CD14-positive monocyte (primary cell): Measurements from ENCODE around the gene TSHZ2. TPM values are rescaled to one million over a fixed set of nuclear protein-coding genes. Genes with fewer than 3 reads are reported as not detected.

Experiments used
- DNase-seq, 3 donors: peaks; one replicate each; pipeline ENCODE4 v3.0.0-alpha.2; 2011 to 2022
- H2AFZ ChIP-seq: 2 replicates; pipeline ENCODE4 v1.6.0; 2012; ENCODE audit warnings: mild to moderate bottlenecking, low read depth, low read length, inconsistent platforms; ENCODE audit not compliant: insufficient read depth, poor library complexity, severe bottlenecking
- H3K27ac ChIP-seq, 2 donors: 1 replicate in 1 of 2; 2 replicates in 1 of 2; pipeline ENCODE4 v1.5.1; 2012 to 2013; ENCODE audit warnings: low read length in 2 of 2, control low read depth in 1 of 2, inconsistent platforms in 1 of 2, low read depth in 1 of 2, mild to moderate bottlenecking in 1 of 2
- H3K27me3 ChIP-seq, 2 donors: one replicate each; pipeline versions ENCODE4 v1.6.0 to v1.6.1; 2011 to 2013; ENCODE audit warnings: low read length in 2 of 2; ENCODE audit not compliant: control insufficient read depth in 2 of 2, insufficient read depth in 2 of 2
- H3K36me3 ChIP-seq, 2 donors: replicated peaks in 1 of 2; 1 replicate in 1 of 2; 2 replicates in 1 of 2; pipeline versions ENCODE4 v1.5.1 to v1.6.1; 2012 to 2013; ENCODE audit warnings: low read length in 2 of 2, control low read depth in 1 of 2, inconsistent platforms in 1 of 2, mild to moderate bottlenecking in 1 of 2; ENCODE audit not compliant: insufficient read depth in 2 of 2, control insufficient read depth in 1 of 2
- H3K4me1 ChIP-seq, 2 donors: 1 replicate in 1 of 2; 2 replicates in 1 of 2; pipeline versions ENCODE4 v1.5.1 to v1.6.1; 2012 to 2013; ENCODE audit warnings: low read length in 2 of 2, control low read depth in 1 of 2, inconsistent platforms in 1 of 2, mild to moderate bottlenecking in 1 of 2, moderate library complexity in 1 of 2; ENCODE audit not compliant: insufficient read depth in 2 of 2, control insufficient read depth in 1 of 2
- H3K4me2 ChIP-seq: replicated peaks from 2 replicates; pipeline ENCODE3; 2012; ENCODE audit warnings: low read length, moderate library complexity, mild to moderate bottlenecking; ENCODE audit not compliant: poor library complexity, severe bottlenecking; ENCODE audit errors: extremely low read depth
- H3K4me3 ChIP-seq, 3 experiments: fragments of 200-600 bp in 1 of 3; sonication (generic) in 1 of 3; replicated peaks in 1 of 3; 1 replicate in 2 of 3; 2 replicates in 1 of 3; pipeline ENCODE4 v1.5.1; 2011 to 2013; ENCODE audit warnings: low read length in 3 of 3, mild to moderate bottlenecking in 3 of 3, control low read depth in 2 of 3, low read depth in 2 of 3, inconsistent platforms in 1 of 3, moderate library complexity in 1 of 3
- H3K79me2 ChIP-seq: 2 replicates; pipeline ENCODE4 v1.6.0; 2012; ENCODE audit warnings: mild to moderate bottlenecking, control low read depth, inconsistent platforms, low read length, moderate library complexity; ENCODE audit not compliant: insufficient read depth
- H3K9ac ChIP-seq: 2 replicates; pipeline ENCODE4 v1.6.0; 2017; ENCODE audit warnings: low read length, mild to moderate bottlenecking; ENCODE audit not compliant: insufficient read depth, poor library complexity, severe bottlenecking
- H3K9me3 ChIP-seq, 2 donors: replicated peaks in 1 of 2; 1 replicate in 1 of 2; 2 replicates in 1 of 2; pipeline versions ENCODE4 v1.5.1 to v1.6.1; 2012 to 2013; ENCODE audit warnings: low read length in 2 of 2, control low read depth in 1 of 2; ENCODE audit not compliant: control insufficient read depth in 1 of 2, insufficient read depth in 1 of 2
- H4K20me1 ChIP-seq: 2 replicates; pipeline ENCODE4 v1.6.0; 2012; ENCODE audit warnings: mild to moderate bottlenecking, low read length, control low read depth, moderate library complexity; ENCODE audit not compliant: insufficient read depth
- H3K27ac Mint-ChIP-seq, 7 donors: one replicate each; pipeline ENCODE4 v1.8.0; 2020; ENCODE audit warnings: mild to moderate bottlenecking in 7 of 7, mixed read lengths in 7 of 7, moderate library complexity in 6 of 7, inconsistent platforms in 2 of 7
- H3K27me3 Mint-ChIP-seq, 3 donors: one replicate each; pipeline ENCODE4 v1.8.0; 2021 to 2022; ENCODE audit warnings: low read depth in 3 of 3, mild to moderate bottlenecking in 3 of 3, mixed read lengths in 3 of 3, moderate library complexity in 3 of 3, inconsistent platforms in 1 of 3
- H3K36me3 Mint-ChIP-seq, 2 donors: one replicate each; pipeline ENCODE4 v1.8.0; 2020; ENCODE audit warnings: mixed read lengths in 2 of 2, inconsistent platforms in 1 of 2, mild to moderate bottlenecking in 1 of 2
- H3K4me1 Mint-ChIP-seq: one replicate; pipeline ENCODE4 v1.8.0; 2020; ENCODE audit warnings: mild to moderate bottlenecking, mixed read lengths
- H3K4me3 Mint-ChIP-seq, 2 donors: one replicate each; pipeline ENCODE4 v1.8.0; 2020; ENCODE audit warnings: mild to moderate bottlenecking in 2 of 2, mixed read lengths in 2 of 2, moderate library complexity in 1 of 2
- H3K9me3 Mint-ChIP-seq, 7 donors: one replicate each; pipeline ENCODE4 v1.8.0; 2020 to 2022; ENCODE audit warnings: mixed read lengths in 7 of 7, mild to moderate bottlenecking in 6 of 7, moderate library complexity in 6 of 7, inconsistent platforms in 2 of 7
- CTCF ChIP-seq: fragments of 200-600 bp; IDR thresholded peaks from one replicate; pipeline ENCODE4 v1.8.0; 2022; ENCODE audit warnings: antibody characterized with exemption, mild to moderate bottlenecking
- WGBS: methylation state at CpG from one replicate; pipeline ENCODE4 v1.1.5; 2013; ENCODE audit warnings: missing lambda C conversion rate; ENCODE audit not compliant: insufficient coverage; 5-methylcytosine and 5-hydroxymethylcytosine counted together
- intact Hi-C, 2 donors: fragments of 100-400 bp; cut with micrococcal nuclease; formaldehyde crosslinking; loops; one replicate each; pipeline versions ENCODE4 v1.15.0 to v1.15.1; 2023
- polyA plus RNA-seq, 3 donors: library from polyadenylated mRNA; depleted of rRNA in 1 of 3; unstranded in 2 of 3; stranded (reverse) in 1 of 3; fragments of 300-500 nt in 2 of 3; fragments of >200 nt in 1 of 3; fragmentation: Illumina TruSeq in 2 of 3; gene quantifications; 1 replicate in 2 of 3; 2 replicates in 1 of 3; pipeline ENCODE4 v1.2.3, GENCODE V29; 2012 to 2021

Gene TSHZ2
- polyA plus RNA-seq, 3 donors: not detected

- Mint-ChIP-seq H3K36me3 (no peaks in the 10 kb centered on the region), H3K27me3 (peaks cover 4 to 13% (median 8%) of the 10 kb centered on the region in 3 donors), H3K9me3 (peaks cover 0 to 2% (median 0%) of the 10 kb centered on the region in 7 donors), H3K4me3 (no peak overlapping the region), H3K4me1 (peaks cover 4% of the 10 kb centered on the region), H3K27ac (no peak overlapping the region)
- no peak for TF ChIP-seq CTCF
- intact Hi-C loops: no loop called here
- no peaks in the 10 kb centered on the region for H3K9me3 ChIP-seq
- H3K9ac ChIP-seq: no peak overlapping the region
- no peaks in the 10 kb centered on the region for H3K79me2 ChIP-seq
- H3K4me2 ChIP-seq: no peak overlapping the region
- no peak for DNase-seq
- no peak overlapping the region for H3K27ac ChIP-seq
- no peaks in the 10 kb centered on the region for H3K27me3 ChIP-seq
- H4K20me1 ChIP-seq: no peaks in the 10 kb centered on the region
- no peaks in the 10 kb centered on the region for H3K36me3 ChIP-seq
- H3K4me3 ChIP-seq: no peak overlapping the region
- 91% methylated on average over 5 of the region's 6 CpGs for WGBS
- H2AFZ ChIP-seq: no peak overlapping the region
- no peaks in the 10 kb centered on the region for H3K4me1 ChIP-seq
These were observed 326.1 kb downstream of the TSHZ2 start for GRCh38 chr20:53298260-53298659.

- Histone ChIP-seq H3K4me3 (no peak overlapping the region), H3K9ac (no peak overlapping the region), H3K27ac (no peak overlapping the region), H3K79me2 (no peaks in the 10 kb centered on the region), H4K20me1 (no peaks in the 10 kb centered on the region), H3K4me2 (no peak overlapping the region), H3K36me3 (no peaks in the 10 kb centered on the region), H3K4me1 (no peaks in the 10 kb centered on the region), H2AFZ (no peak overlapping the region), H3K27me3 (no peaks in the 10 kb centered on the region), H3K9me3 (no peaks in the 10 kb centered on the region)
- peaks cover 4 to 13% (median 8%) of the 10 kb centered on the region in 3 donors for H3K27me3 Mint-ChIP-seq
- no peak for TF ChIP-seq CTCF
- peaks cover 0 to 2% (median 0%) of the 10 kb centered on the region in 7 donors for H3K9me3 Mint-ChIP-seq
- no CpG with 5 or more reads among the region's 1 CpG for WGBS
- no peak overlapping the region for H3K27ac Mint-ChIP-seq
- peaks cover 4% of the 10 kb centered on the region for H3K4me1 Mint-ChIP-seq
- no peak for DNase-seq
- intact Hi-C loops: no loop called here
- no peaks in the 10 kb centered on the region for H3K36me3 Mint-ChIP-seq
- H3K4me3 Mint-ChIP-seq: no peak overlapping the region
These were observed 326.8 kb downstream of the TSHZ2 start for GRCh38 chr20:53298911-53299310.
